ENCODE data around the gene AGPAT2.

The AGPAT2 gene

DNA sequence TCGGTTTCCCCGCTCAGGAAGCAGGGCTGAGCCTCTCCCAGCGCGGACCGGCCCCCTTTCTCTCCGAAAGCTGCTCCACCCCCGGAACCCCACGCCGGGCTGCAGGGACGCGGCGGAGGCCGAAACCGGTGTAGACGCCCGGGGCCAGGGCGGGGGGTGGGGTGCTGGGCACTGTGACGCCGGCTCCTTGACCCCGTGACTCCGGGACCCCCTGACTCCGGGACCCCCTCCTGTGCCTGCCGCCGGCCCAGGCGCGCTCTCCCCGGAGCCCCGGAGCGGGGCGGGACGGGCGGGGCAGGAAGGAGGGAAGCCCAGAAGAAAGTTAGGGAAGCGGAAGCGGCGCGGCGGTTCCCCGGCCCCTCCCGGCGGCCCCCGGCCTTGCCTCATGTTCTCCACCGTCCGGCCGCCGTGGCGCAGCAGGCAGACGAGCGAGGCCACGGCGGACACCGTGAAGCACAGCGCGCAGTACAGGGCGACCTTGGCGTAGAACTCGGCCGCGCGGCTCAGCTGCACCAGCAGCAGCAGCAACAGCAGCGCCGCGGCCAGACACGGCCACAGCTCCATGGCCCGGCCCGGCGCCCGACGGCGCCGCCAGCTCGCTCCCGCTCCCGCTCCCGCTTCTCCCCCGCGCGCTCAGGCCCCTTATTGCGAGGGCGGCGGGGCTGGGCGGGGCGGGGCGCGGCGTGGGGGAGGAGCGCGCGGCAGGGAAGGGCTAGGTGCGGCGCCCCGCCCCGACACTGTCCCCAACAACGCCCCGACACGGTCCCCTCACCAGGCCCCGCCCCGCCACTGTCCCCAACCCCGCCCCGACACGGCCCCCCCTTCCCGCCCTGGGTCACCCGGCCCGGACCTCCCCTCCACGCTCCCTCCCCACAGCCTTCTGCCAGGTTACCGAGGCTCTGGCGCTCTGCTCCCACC lies at the start of gene AGPAT2:
AGPAT2 (minus strand) TSS at position 664 of the 918 bp plus-strand sequence; CDS start at position 564, 100 bp downstream.
- Histone ChIP-seq H3K9me3 (replicated peaks in 1 of 11) (no peaks in the 10 kb centered on the region), H3K9ac (peak within 1 kb of the TSS; percentile 92 to 97 (median 95)), H3K36me3 (peaks cover 0 to 37% (median 0%) of the 10 kb centered on the region in 11 experiments; a peak in 11 of 22 replicates), H4K20me1 (peaks cover 38 to 49% (median 45%) of the 10 kb centered on the region in 11 experiments), H3K4me1 (peaks cover 74 to 87% (median 85%) of the 10 kb centered on the region in 10 experiments), H3K4me3 (peak within 1 kb of the TSS; percentile 87 to 98 (median 94)), H3K4me2 (peak within 1 kb of the TSS; percentile 97 to 100 (median 99)), H3K27ac (peak within 1 kb of the TSS; percentile 91 to 98 (median 95)), H3K27me3 (peaks cover 0 to 7% (median 0%) of the 10 kb centered on the region in 11 experiments; a peak in 1 of 22 replicates)
- no peak for TF ChIP-seq Cebpa-rat (IDR thresholded peaks at IDR 0.05)

DNA sequence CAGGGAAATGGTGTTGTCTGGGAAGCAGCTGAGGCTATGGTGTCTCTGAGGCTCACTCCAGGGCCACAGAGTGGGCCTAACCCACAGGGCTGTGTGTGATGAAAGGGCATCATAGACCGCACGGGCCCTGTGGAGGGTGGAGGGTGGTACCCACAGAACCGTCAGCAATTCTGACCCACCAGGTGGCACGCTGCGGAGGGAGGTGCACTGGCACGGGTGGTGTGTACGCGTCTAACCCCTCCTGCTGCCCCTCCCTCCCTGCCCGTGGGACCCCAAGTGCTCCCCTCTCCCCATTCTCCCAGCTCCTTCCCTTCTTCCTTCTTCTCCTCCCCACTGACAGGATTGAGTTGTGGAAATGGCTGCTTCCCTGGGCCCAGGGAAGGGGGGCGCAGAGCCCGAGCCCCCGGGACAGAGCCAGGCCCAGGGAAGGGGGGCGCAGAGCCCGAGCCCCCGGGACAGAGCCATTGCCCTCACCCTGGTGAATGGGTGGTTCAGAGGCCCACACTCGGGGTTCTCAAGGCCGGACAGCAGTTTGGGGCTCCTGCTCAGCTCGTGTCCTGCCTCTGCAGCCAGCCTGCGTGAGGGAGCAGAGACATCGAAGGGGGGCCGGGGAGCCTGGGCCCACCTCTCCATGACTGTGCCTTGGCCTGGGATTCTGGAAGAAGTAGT lies 48.7 kb upstream of the AGPAT2 start:
- H3K27ac ChIP-seq = no peak overlapping the region
- H3K4me3 ChIP-seq = no peak overlapping the region
- no peak overlapping the region for H3K4me2 ChIP-seq
- peaks cover 0 to 3% (median 0%) of the 10 kb centered on the region in 11 experiments; a peak in 6 of 22 replicates for H3K27me3 ChIP-seq
- peaks cover 10 to 55% (median 45%) of the 10 kb centered on the region in 10 experiments for H3K4me1 ChIP-seq
- H3K9ac ChIP-seq = no peak overlapping the region; a peak in 2 of 22 replicates
- H3K36me3 ChIP-seq = peaks cover 0 to 10% (median 0%) of the 10 kb centered on the region in 11 experiments; a peak in 3 of 22 replicates
- H4K20me1 ChIP-seq = peaks cover 0 to 13% (median 3%) of the 10 kb centered on the region in 11 experiments; a peak in 7 of 22 replicates
- H3K9me3 ChIP-seq (replicated peaks in 1 of 11) = no peaks in the 10 kb centered on the region
- no peak for TF ChIP-seq Cebpa-rat (IDR thresholded peaks at IDR 0.05)

DNA sequence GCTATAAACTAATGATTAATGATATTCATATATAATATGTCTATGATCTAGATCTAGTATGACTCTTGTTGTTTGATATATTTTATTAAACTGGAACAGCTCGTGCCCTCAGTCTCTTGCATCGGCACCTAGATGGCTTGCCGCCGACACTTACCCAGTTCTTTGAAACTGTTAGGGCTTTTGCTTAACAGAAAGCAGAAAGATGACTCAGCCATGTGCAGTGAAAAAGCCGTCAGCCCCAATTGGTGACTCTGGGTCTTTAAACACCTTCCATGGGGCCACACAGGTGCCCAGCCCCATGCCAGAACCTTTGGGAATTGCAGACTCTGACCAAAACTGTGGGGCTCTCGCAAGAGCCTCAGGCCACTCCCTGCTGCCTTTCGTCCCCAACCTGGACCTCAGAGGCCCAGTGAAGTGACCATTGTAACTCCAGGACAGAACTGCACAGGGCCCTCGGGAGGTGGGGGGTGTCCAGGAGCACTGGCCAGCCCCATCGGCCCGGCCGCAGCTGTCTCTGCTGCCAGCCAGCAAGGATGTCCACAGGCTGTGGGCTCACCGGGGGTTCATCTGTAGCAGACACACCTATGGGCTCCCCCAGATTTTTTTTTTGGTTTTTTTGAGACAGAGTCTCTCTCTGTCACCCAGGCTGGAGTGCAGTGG lies 47.7 kb upstream of the AGPAT2 start:
- TF ChIP-seq Cebpa-rat (IDR thresholded peaks at IDR 0.05) = no peak
- H3K4me3 ChIP-seq = no peak overlapping the region
- peaks cover 0 to 12% (median 0%) of the 10 kb centered on the region in 11 experiments; a peak in 5 of 22 replicates for H3K36me3 ChIP-seq
- peaks cover 12 to 55% (median 43%) of the 10 kb centered on the region in 10 experiments for H3K4me1 ChIP-seq
- H3K27ac ChIP-seq = no peak overlapping the region
- peak overlapping the region in 1 of 11 experiments; percentile 35; a peak in 1 of 22 replicates for H3K9ac ChIP-seq
- no peaks in the 10 kb centered on the region for H3K9me3 ChIP-seq (replicated peaks in 1 of 11)
- H3K4me2 ChIP-seq = peak overlapping the region in 6 of 11 experiments; percentile 23 to 75 (median 54); a peak in 8 of 22 replicates
- H3K27me3 ChIP-seq = no peaks in the 10 kb centered on the region
- peaks cover 0 to 23% (median 11%) of the 10 kb centered on the region in 11 experiments; a peak in 12 of 22 replicates for H4K20me1 ChIP-seq

DNA sequence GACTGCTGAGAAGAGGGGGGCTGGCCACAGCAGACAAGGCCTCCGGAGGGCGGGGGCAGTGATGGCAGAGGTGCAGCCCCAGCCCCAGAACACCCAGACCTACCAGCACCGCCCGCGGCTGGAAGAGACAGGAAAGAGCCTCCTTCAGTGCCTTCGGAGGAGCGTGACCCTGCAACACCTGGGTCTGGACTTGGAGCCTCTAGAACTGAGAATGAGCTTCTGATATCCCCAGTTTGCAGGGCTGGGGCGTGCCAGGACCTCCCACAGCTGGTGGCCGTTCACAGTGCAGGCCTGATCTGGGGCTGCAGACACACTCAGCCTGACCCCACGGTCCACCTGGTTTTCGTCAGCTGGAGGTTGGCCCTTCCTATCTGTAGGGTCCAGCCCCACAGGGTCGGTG lies 46.4 kb upstream of the AGPAT2 start:
- no peak for TF ChIP-seq Cebpa-rat (IDR thresholded peaks at IDR 0.05)
- peaks cover 0 to 12% (median 0%) of the 10 kb centered on the region in 11 experiments; a peak in 5 of 22 replicates for H3K36me3 ChIP-seq
- no peak overlapping the region for H3K27ac ChIP-seq
- H4K20me1 ChIP-seq = peaks cover 0 to 32% (median 17%) of the 10 kb centered on the region in 11 experiments; a peak in 13 of 22 replicates
- peak overlapping the region in 1 of 11 experiments; percentile 10; a peak in 1 of 22 replicates for H3K9ac ChIP-seq
- H3K4me2 ChIP-seq = peak overlapping the region in 9 of 11 experiments; percentile 2 to 75 (median 55); a peak in 16 of 22 replicates
- no peaks in the 10 kb centered on the region for H3K27me3 ChIP-seq
- no peak overlapping the region for H3K4me3 ChIP-seq
- H3K4me1 ChIP-seq = peaks cover 21 to 68% (median 56%) of the 10 kb centered on the region in 10 experiments
- H3K9me3 ChIP-seq (replicated peaks in 1 of 11) = no peaks in the 10 kb centered on the region

DNA sequence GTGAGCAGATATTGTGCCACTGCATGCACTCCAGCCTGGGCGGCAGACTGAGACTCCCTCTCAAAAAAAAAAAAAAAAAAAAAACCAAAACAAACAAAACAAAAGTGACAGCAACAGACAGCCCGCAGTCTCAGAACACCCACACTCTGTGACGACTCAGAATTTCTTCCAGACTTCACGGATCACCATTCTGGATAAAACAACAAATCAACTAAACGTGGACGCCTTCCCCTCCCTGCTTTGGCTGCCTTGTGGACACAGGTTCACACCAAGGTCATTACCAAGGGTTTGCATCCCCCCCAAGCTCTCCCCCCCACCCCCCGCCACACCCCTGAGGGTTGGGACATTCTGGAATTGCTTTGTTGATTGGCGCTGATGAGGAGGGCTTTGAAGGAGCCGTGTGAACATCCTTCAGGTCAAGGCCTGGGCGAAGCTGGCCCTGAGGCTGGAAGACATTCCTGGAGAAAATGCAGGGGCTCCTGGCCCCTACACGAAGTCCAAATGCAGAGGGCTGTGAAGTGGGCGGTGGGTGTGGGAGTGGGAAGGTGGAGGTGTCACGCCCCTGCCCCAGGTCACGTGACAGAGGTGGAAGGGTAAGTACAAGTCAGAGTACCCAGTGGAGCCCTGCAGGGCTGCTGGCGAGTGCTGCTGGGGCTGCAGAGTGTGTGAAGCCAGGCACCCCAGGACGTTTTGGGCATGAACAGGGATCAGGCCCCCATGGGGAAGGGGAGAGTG lies 45.4 kb upstream of the AGPAT2 start:
- Histone ChIP-seq H3K9ac (no peak overlapping the region), H3K36me3 (peaks cover 0 to 12% (median 0%) of the 10 kb centered on the region in 11 experiments; a peak in 5 of 22 replicates), H4K20me1 (peaks cover 2 to 36% (median 20%) of the 10 kb centered on the region in 11 experiments; a peak in 20 of 22 replicates), H3K27me3 (no peaks in the 10 kb centered on the region), H3K4me3 (no peak overlapping the region), H3K27ac (no peak overlapping the region), H3K4me2 (peak overlapping the region in 4 of 11 experiments; percentile 23 to 75 (median 51); a peak in 5 of 22 replicates), H3K4me1 (peaks cover 19 to 72% (median 58%) of the 10 kb centered on the region in 10 experiments), H3K9me3 (replicated peaks in 1 of 11) (no peaks in the 10 kb centered on the region)
- no peak for TF ChIP-seq Cebpa-rat (IDR thresholded peaks at IDR 0.05)

DNA sequence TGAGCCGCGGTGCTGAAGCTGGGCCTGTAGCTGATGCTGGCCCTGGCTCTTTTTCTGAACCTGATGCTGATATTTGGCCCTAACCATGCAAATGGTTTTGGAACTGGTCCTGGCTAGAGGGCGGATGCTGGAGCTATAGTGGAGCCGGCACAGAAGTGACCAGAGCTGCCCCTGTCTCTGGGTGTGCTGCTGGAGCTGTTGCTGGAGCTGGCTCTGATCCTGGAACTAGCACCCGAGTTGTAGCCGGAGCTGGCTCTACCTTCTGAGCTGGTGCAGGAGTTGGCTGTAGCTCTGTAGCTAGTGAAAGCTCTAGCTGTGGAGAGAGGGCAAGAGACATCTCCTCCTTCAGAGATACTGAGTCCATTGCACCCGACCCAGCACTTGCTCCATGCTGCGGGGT lies 42.7 kb upstream of the AGPAT2 start:
- no peaks in the 10 kb centered on the region for H3K27me3 ChIP-seq
- peak overlapping the region; percentile 89 to 100 (median 98) for H3K4me2 ChIP-seq
- peaks cover 40 to 76% (median 69%) of the 10 kb centered on the region in 10 experiments for H3K4me1 ChIP-seq
- peaks cover 16 to 35% (median 23%) of the 10 kb centered on the region in 11 experiments for H3K36me3 ChIP-seq
- no peak overlapping the region for H3K27ac ChIP-seq
- H3K4me3 ChIP-seq = peak overlapping the region in 2 of 10 experiments; percentile 89 to 99; a peak in 1 of 20 replicates
- H3K9ac ChIP-seq = peak overlapping the region in 4 of 11 experiments; percentile 94 to 98 (median 96); a peak in 8 of 22 replicates
- no peak for TF ChIP-seq Cebpa-rat (IDR thresholded peaks at IDR 0.05)
- no peaks in the 10 kb centered on the region for H3K9me3 ChIP-seq (replicated peaks in 1 of 11)
- peaks cover 29 to 63% (median 47%) of the 10 kb centered on the region in 11 experiments for H4K20me1 ChIP-seq

DNA sequence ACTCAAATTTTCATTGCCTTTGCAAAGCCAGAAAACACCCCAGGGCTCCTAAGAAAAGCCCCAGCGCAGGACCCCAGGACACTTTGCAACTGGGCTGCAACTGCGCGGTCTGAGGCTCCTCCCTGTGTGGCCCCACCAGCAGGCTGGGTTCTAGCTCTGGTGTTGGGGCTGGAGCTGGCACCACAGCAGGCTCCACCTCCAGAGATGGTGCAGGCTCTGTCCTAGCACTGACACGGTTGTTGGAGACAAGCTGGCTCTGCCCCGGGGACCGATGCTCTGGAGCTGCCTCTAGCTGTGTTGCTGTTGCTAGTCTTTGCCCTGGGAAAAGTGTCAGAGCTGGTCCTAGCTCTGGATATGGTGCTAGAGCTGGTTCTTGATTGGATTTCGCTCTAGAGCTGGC lies 41.9 kb upstream of the AGPAT2 start:
- no peaks in the 10 kb centered on the region for H3K9me3 ChIP-seq (replicated peaks in 1 of 11)
- peak overlapping the region in 9 of 11 experiments; percentile 86 to 98 (median 94); a peak in 18 of 22 replicates for H3K27ac ChIP-seq
- H3K9ac ChIP-seq = peak overlapping the region; percentile 88 to 98 (median 95)
- peak overlapping the region; percentile 75 to 99 (median 95) for H3K4me3 ChIP-seq
- H4K20me1 ChIP-seq = peaks cover 37 to 70% (median 55%) of the 10 kb centered on the region in 11 experiments
- no peaks in the 10 kb centered on the region for H3K27me3 ChIP-seq
- H3K4me1 ChIP-seq = peaks cover 48 to 76% (median 70%) of the 10 kb centered on the region in 10 experiments
- H3K36me3 ChIP-seq = peaks cover 24 to 43% (median 31%) of the 10 kb centered on the region in 11 experiments
- no peak for TF ChIP-seq Cebpa-rat (IDR thresholded peaks at IDR 0.05)
- H3K4me2 ChIP-seq = peak overlapping the region; percentile 89 to 100 (median 98)

Data from BLaER1 treated with 17β-estradiol and CSF1 and Interleukin-3, amounts not matched to agents 10 nM and 100 nM (cell line).